Astrocyte (in vitro differentiated cells and primary cell): ENCODE results near the gene GPRIN1. TPM values are rescaled to one million over a fixed set of nuclear protein-coding genes. Genes with fewer than 3 reads are reported as not detected.

Source experiments
- DNase-seq: peaks from one replicate; pipeline ENCODE4 v3.0.0-alpha.2; 2010; ENCODE audit warnings: low read depth
- FAIRE-seq: peaks from 2 replicates; lab custom pipeline; 2011; peaks lifted over from hg19 to GRCh38; lab: Jason Lieb, UNC
- H2AFZ ChIP-seq: 2 replicates; pipeline ENCODE4 v1.6.0; 2012; ENCODE audit warnings: low read depth, low read length, inconsistent platforms
- H3K27ac ChIP-seq: 2 replicates; pipeline ENCODE4 v1.5.1; 2011; ENCODE audit warnings: low read depth, low read length, inconsistent platforms
- H3K27me3 ChIP-seq: 2 replicates; pipeline ENCODE4 v1.6.0; 2011; ENCODE audit warnings: low read length, inconsistent platforms; ENCODE audit not compliant: insufficient read depth
- H3K36me3 ChIP-seq: 2 replicates; pipeline ENCODE4 v1.5.1; 2011; ENCODE audit warnings: low read length, inconsistent platforms; ENCODE audit not compliant: insufficient read depth
- H3K4me1 ChIP-seq: 2 replicates; pipeline ENCODE4 v1.5.1; 2011; ENCODE audit warnings: low read length, inconsistent platforms; ENCODE audit not compliant: insufficient read depth
- H3K4me2 ChIP-seq: 2 replicates; pipeline ENCODE4 v1.6.0; 2012; ENCODE audit warnings: low read length, inconsistent platforms
- H3K4me3 ChIP-seq: 2 replicates; pipeline ENCODE4 v1.5.1; 2011; ENCODE audit warnings: low read depth, mild to moderate bottlenecking, low read length, inconsistent platforms; ENCODE audit not compliant: insufficient read depth
- H3K79me2 ChIP-seq: 2 replicates; pipeline ENCODE4 v1.6.0; 2012; ENCODE audit warnings: mild to moderate bottlenecking, low read length, inconsistent platforms; ENCODE audit not compliant: insufficient read depth
- H3K9ac ChIP-seq: 2 replicates; pipeline ENCODE4 v1.6.0; 2012; ENCODE audit warnings: mild to moderate bottlenecking, low read length, inconsistent platforms
- H3K9me3 ChIP-seq: 2 replicates; pipeline ENCODE4 v1.5.1; 2012; ENCODE audit warnings: low read depth, mild to moderate bottlenecking, low read length, inconsistent platforms; ENCODE audit not compliant: insufficient read depth
- H4K20me1 ChIP-seq: 2 replicates; pipeline ENCODE4 v1.6.0; 2012; ENCODE audit warnings: low read length, inconsistent platforms; ENCODE audit not compliant: insufficient read depth
- H3K27ac Mint-ChIP-seq: one replicate; pipeline ENCODE4 v1.8.0; 2021; ENCODE audit warnings: mild to moderate bottlenecking, mixed read lengths; ENCODE audit not compliant: unreplicated experiment
- H3K27me3 Mint-ChIP-seq: one replicate; pipeline ENCODE4 v1.8.0; 2021; ENCODE audit warnings: low read depth, mixed read lengths; ENCODE audit not compliant: unreplicated experiment
- H3K36me3 Mint-ChIP-seq: one replicate; pipeline ENCODE4 v1.8.0; 2021; ENCODE audit warnings: low read depth, mixed read lengths; ENCODE audit not compliant: unreplicated experiment
- H3K4me1 Mint-ChIP-seq: one replicate; pipeline ENCODE4 v1.8.0; 2021; ENCODE audit warnings: low read depth, mixed read lengths; ENCODE audit not compliant: unreplicated experiment
- H3K4me3 Mint-ChIP-seq: one replicate; pipeline ENCODE4 v1.8.0; 2021; ENCODE audit warnings: mild to moderate bottlenecking, moderate library complexity, mixed read lengths; ENCODE audit not compliant: unreplicated experiment
- H3K9me3 Mint-ChIP-seq: one replicate; pipeline ENCODE4 v1.8.0; 2021; ENCODE audit warnings: mild to moderate bottlenecking, mixed read lengths; ENCODE audit not compliant: unreplicated experiment
- CTCF ChIP-seq: IDR thresholded peaks from 2 replicates; pipeline ENCODE4 v1.5.1; 2011; ENCODE audit warnings: low read depth, mild to moderate bottlenecking, inconsistent platforms, low read length, moderate library complexity; ENCODE audit not compliant: insufficient read depth
- EZH2 ChIP-seq: IDR thresholded peaks from 2 replicates; pipeline ENCODE4 v1.6.1; 2012; ENCODE audit warnings: mild to moderate bottlenecking, low read length, inconsistent platforms; ENCODE audit not compliant: insufficient read depth
- total RNA-seq: library from RNA; stranded (reverse); gene quantifications from 2 replicates; pipeline ENCODE4 v1.2.1, GENCODE V29; 2021

GPRIN1 gene
- total RNA-seq, 1 donor from 2014 or later = 6.8 TPM

GRCh38 chr5:176646049-176646706 lies 36.2 kb upstream of the GPRIN1 start:
- DNase-seq (no peak), FAIRE-seq (no peak)
- Histone ChIP-seq H3K9ac (no peak overlapping the region), H3K4me2 (peak overlapping the region; percentile 98), H3K79me2 (peaks cover 34% of the 10 kb centered on the region), H2AFZ (peak overlapping the region; percentile 97), H3K9me3 (no peaks in the 10 kb centered on the region), H3K27me3 (no peaks in the 10 kb centered on the region), H3K27ac (no peak overlapping the region), H3K36me3 (no peaks in the 10 kb centered on the region), H3K4me1 (peaks cover 17% of the 10 kb centered on the region), H3K4me3 (no peak overlapping the region), H4K20me1 (peaks cover 30% of the 10 kb centered on the region)
- Mint-ChIP-seq H3K4me3 (peak overlapping the region; percentile 14), H3K4me1 (peaks cover 15% of the 10 kb centered on the region), H3K27me3 (peaks cover 5% of the 10 kb centered on the region), H3K9me3 (no peaks in the 10 kb centered on the region), H3K27ac (no peak overlapping the region), H3K36me3 (no peaks in the 10 kb centered on the region)
- TF ChIP-seq EZH2 (no peak), CTCF (no peak)

GRCh38 chr5:176644878-176645670 lies 35.1 kb upstream of the GPRIN1 start:
- Histone ChIP-seq H3K4me1 (peaks cover 17% of the 10 kb centered on the region), H3K4me3 (no peak overlapping the region), H3K9me3 (no peaks in the 10 kb centered on the region), H3K27me3 (no peaks in the 10 kb centered on the region), H3K79me2 (peaks cover 23% of the 10 kb centered on the region), H3K36me3 (no peaks in the 10 kb centered on the region), H4K20me1 (peaks cover 19% of the 10 kb centered on the region), H2AFZ (no peak overlapping the region), H3K9ac (no peak overlapping the region), H3K27ac (no peak overlapping the region), H3K4me2 (no peak overlapping the region)
- TF ChIP-seq EZH2 (no peak), CTCF (no peak)
- Mint-ChIP-seq H3K27ac (no peak overlapping the region), H3K9me3 (no peaks in the 10 kb centered on the region), H3K4me3 (no peak overlapping the region), H3K36me3 (no peaks in the 10 kb centered on the region), H3K4me1 (peaks cover 12% of the 10 kb centered on the region), H3K27me3 (peaks cover 11% of the 10 kb centered on the region)
- FAIRE-seq (no peak), DNase-seq (no peak)

- H3K9ac ChIP-seq = no peak overlapping the region
- Mint-ChIP-seq H3K9me3 (no peaks in the 10 kb centered on the region), H3K4me3 (no peak overlapping the region), H3K4me1 (peaks cover 12% of the 10 kb centered on the region), H3K36me3 (no peaks in the 10 kb centered on the region), H3K27me3 (peaks cover 17% of the 10 kb centered on the region), H3K27ac (no peak overlapping the region)
- FAIRE-seq = no peak
- no peak overlapping the region for H3K27ac ChIP-seq
- no peak overlapping the region for H3K4me2 ChIP-seq
- TF ChIP-seq EZH2 (no peak), CTCF (no peak)
- H3K9me3 ChIP-seq = no peaks in the 10 kb centered on the region
- no peak overlapping the region for H2AFZ ChIP-seq
- peaks cover 13% of the 10 kb centered on the region for H4K20me1 ChIP-seq
- DNase-seq = no peak
- peaks cover 18% of the 10 kb centered on the region for H3K79me2 ChIP-seq
- H3K27me3 ChIP-seq = no peaks in the 10 kb centered on the region
- H3K4me1 ChIP-seq = peaks cover 17% of the 10 kb centered on the region
- H3K4me3 ChIP-seq = no peak overlapping the region
- no peaks in the 10 kb centered on the region for H3K36me3 ChIP-seq
Observed at GRCh38 chr5:176644294-176644693, 34.3 kb upstream of the GPRIN1 start.
